PC-3 (cell line): ENCODE measurements around the gene PHF12. TPM values are rescaled to one million over a fixed set of nuclear protein-coding genes. Genes with fewer than 3 reads are reported as not detected.

Source experiments
- ATAC-seq: fragments of 200-7000 bp; cut with Tn5 transposase; 2 replicates; pipeline ENCODE4 v1.9.1; 2020; ENCODE audit warnings: mild to moderate bottlenecking, moderate library complexity
- BruUV-seq: library from RNA; stranded (reverse); fragments of 400-500 nt; replicated peaks from 2 replicates; lab custom pipeline; 2021; lab: Mats Ljungman, UMichigan
- CTCF ChIA-PET: fragments of 300-600 bp; sonication (Branson Sonifier 250); formaldehyde crosslinking; loops from one replicate; lab custom pipeline; 2022; ENCODE audit warnings: antibody characterized with exemption; lab: Charles Lee
- POLR2A ChIA-PET: fragments of 300-600 bp; sonication (Branson Sonifier 250); formaldehyde crosslinking; loops from one replicate; lab custom pipeline; 2022; ENCODE audit warnings: antibody characterized with exemption; ENCODE audit not compliant: unreplicated experiment; lab: Charles Lee
- DNase-seq: peaks from one replicate; pipeline ENCODE4 v3.0.0-alpha.2; 2015
- H2AFZ ChIP-seq: fragments of 300-600 bp; sonication (generic); 2 replicates; pipeline ENCODE4 v1.6.0; 2016; ENCODE audit warnings: antibody characterized with exemption, low read length
- H3F3A ChIP-seq: fragments of 300-600 bp; sonication (generic); one replicate; pipeline ENCODE4 v1.6.0; 2017; ENCODE audit warnings: antibody characterized with exemption, low read length, control low read depth, mild to moderate bottlenecking; ENCODE audit not compliant: unreplicated experiment
- H3K27ac ChIP-seq: fragments of 300-600 bp; sonication (generic); 2 replicates; pipeline ENCODE4 v1.5.1; 2016; ENCODE audit warnings: mild to moderate bottlenecking, low read length
- H3K27me3 ChIP-seq: fragments of 300-600 bp; sonication (generic); 2 replicates; pipeline ENCODE4 v1.6.1; 2016; ENCODE audit warnings: low read length, mixed read lengths
- H3K36me3 ChIP-seq: fragments of 300-600 bp; sonication (generic); 2 replicates; pipeline ENCODE4 v1.6.1; 2016; ENCODE audit warnings: low read depth, mixed run types, low read length, mixed read lengths
- H3K4me1 ChIP-seq: fragments of 300-600 bp; sonication (generic); 2 replicates; pipeline ENCODE4 v1.5.1; 2016; ENCODE audit warnings: low read length; ENCODE audit not compliant: insufficient read depth
- H3K4me2 ChIP-seq: fragments of 300-600 bp; sonication (generic); 2 replicates; pipeline ENCODE4 v1.6.0; 2016; ENCODE audit warnings: low read length
- H3K4me3 ChIP-seq: fragments of 300-600 bp; sonication (generic); 2 replicates; pipeline ENCODE4 v1.5.1; 2016; ENCODE audit warnings: mild to moderate bottlenecking, low read length, mixed read lengths
- H3K79me2 ChIP-seq: fragments of 300-600 bp; sonication (generic); 2 replicates; pipeline ENCODE4 v1.6.1; 2017; ENCODE audit warnings: low read length, mixed read lengths
- H3K9ac ChIP-seq: fragments of 300-600 bp; sonication (generic); 2 replicates; pipeline ENCODE4 v1.6.0; 2016; ENCODE audit warnings: mild to moderate bottlenecking, low read length
- H3K9me2 ChIP-seq: fragments of 300-600 bp; sonication (generic); replicated peaks from 2 replicates; pipeline ENCODE4 v1.6.1; 2016; ENCODE audit warnings: mixed run types, low read length, mixed read lengths
- H3K9me3 ChIP-seq: fragments of 300-600 bp; sonication (generic); 2 replicates; pipeline ENCODE4 v1.6.1; 2016; ENCODE audit warnings: low read length, mixed read lengths
- H4K20me1 ChIP-seq: fragments of 300-600 bp; sonication (generic); 2 replicates; pipeline ENCODE4 v1.6.1; 2016; ENCODE audit warnings: low read length, mixed read lengths
- EZH2 ChIP-seq: fragments of 300-600 bp; sonication (generic); IDR thresholded peaks from one replicate; pipeline ENCODE4 v1.6.1; 2017; ENCODE audit warnings: antibody characterized with exemption, mild to moderate bottlenecking, low read length; ENCODE audit not compliant: unreplicated experiment
- EZH2phosphoT487 ChIP-seq: fragments of 300-600 bp; sonication (generic); IDR thresholded peaks from 2 replicates; pipeline ENCODE4 v1.6.1; 2018; ENCODE audit warnings: mild to moderate bottlenecking, antibody characterized with exemption, low read length, borderline replicate concordance
- intact Hi-C: fragments of 100-400 bp; cut with micrococcal nuclease; formaldehyde crosslinking; loops from 2 replicates; pipeline ENCODE4 v1.9.0; 2023
- total RNA-seq: library from RNA; depleted of rRNA; stranded (reverse); fragments of >200 nt; gene quantifications from 2 replicates; pipeline ENCODE4 v1.2.3, GENCODE V29; 2014
- TF ChIP-seq, protein P1 (sequence below): fragments of 300-600 bp; sonication (generic); conservative IDR thresholded peaks from 2 replicates; pipeline ENCODE4 v1.5.1; 2017; ENCODE audit warnings: antibody characterized with exemption, low read depth, mild to moderate bottlenecking, low read length

The PHF12 gene
- total RNA-seq, 1 experiment from 2014 or later: 25.0 TPM

DNA sequence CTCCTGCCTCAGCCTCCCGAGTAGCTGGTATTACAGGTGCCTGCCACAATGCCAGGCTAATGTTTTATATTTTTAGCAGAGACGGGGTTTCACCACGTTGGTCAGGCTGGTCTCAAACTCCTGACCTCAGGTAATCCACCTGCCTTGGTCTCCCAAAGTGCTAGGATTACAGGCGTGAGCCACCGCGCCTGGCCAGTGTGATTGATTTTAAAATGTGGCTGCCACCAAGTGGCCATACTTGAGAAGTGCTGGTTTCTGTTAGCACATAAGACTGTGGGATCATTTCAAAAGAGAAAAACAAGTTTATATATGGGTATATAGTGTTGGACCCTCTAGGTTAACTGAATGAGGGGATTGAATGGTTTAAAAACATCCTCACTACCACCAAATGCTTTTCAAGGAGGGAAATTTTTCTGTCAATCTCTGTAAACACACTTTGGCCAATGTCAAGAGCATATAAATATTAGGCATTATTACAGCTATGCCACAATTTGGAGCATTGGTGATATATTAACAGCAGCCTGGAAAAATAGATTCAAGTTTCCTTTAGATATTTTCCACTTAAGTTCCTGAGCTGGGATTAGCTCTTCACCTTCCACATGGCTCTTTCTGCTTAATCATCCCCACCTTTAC, 34.9 kb downstream of the PHF12 start:
- no TSS peak for BruUV-seq
- no peaks in the 10 kb centered on the region for H3K79me2 ChIP-seq
- H3K27me3 ChIP-seq: no peaks in the 10 kb centered on the region
- peaks cover 59% of the 10 kb centered on the region for H3K36me3 ChIP-seq
- TF ChIP-seq, protein P1, sequence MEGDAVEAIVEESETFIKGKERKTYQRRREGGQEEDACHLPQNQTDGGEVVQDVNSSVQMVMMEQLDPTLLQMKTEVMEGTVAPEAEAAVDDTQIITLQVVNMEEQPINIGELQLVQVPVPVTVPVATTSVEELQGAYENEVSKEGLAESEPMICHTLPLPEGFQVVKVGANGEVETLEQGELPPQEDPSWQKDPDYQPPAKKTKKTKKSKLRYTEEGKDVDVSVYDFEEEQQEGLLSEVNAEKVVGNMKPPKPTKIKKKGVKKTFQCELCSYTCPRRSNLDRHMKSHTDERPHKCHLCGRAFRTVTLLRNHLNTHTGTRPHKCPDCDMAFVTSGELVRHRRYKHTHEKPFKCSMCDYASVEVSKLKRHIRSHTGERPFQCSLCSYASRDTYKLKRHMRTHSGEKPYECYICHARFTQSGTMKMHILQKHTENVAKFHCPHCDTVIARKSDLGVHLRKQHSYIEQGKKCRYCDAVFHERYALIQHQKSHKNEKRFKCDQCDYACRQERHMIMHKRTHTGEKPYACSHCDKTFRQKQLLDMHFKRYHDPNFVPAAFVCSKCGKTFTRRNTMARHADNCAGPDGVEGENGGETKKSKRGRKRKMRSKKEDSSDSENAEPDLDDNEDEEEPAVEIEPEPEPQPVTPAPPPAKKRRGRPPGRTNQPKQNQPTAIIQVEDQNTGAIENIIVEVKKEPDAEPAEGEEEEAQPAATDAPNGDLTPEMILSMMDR: peak; percentile 67
- no peak for TF ChIP-seq EZH2
- POLR2A ChIA-PET: interaction anchor here (0.6 to 0.7 kb wide), 2 partner anchors 13 to 35 kb away, joined by 4 to 5 read pairs; partner anchors contain the start of genes DHRS13 and PHF12
- no peak overlapping the region for H3K9ac ChIP-seq
- H3K4me3 ChIP-seq: no peak overlapping the region
- no peak overlapping the region for H3K4me2 ChIP-seq
- peaks cover 4% of the 10 kb centered on the region for H3F3A ChIP-seq
- H2AFZ ChIP-seq: no peak overlapping the region
- H3K9me3 ChIP-seq: no peaks in the 10 kb centered on the region
- CTCF ChIA-PET: no interaction called here
- no peaks in the 10 kb centered on the region for H3K4me1 ChIP-seq
- no peaks in the 10 kb centered on the region for H4K20me1 ChIP-seq
- ATAC-seq (peak; percentile 56), DNase-seq (no peak)
- H3K27ac ChIP-seq: no peak overlapping the region
- H3K9me2 ChIP-seq: no peaks in the 10 kb centered on the region
- intact Hi-C loops: no loop called here

DNA sequence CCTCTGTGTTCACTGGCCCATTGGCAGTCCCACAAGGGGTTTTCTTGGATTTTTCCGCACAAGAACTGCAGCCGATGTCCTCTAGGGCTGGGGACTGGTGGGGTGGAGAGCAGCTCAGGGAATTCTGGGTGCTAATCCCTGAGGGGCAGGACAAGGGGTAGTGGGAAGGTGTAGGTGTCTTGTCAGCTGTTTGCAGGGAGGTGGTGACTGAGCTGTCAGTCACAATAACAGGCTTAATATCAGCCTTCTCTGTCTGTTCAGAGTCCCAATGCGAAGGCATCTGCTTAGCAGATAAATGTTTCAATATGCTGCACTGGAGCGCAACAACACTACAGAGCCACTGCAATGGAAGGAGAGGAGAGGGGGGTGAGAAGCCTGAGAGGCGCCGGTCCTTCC, 38.4 kb downstream of the PHF12 start:
- DNase-seq (no peak), ATAC-seq (no peak)
- H3K9me2 ChIP-seq: no peaks in the 10 kb centered on the region
- peaks cover 4% of the 10 kb centered on the region for H3F3A ChIP-seq
- intact Hi-C loops: no loop called here
- no TSS peak for BruUV-seq
- no peak overlapping the region for H3K9ac ChIP-seq
- no peak overlapping the region for H3K27ac ChIP-seq
- ChIA-PET CTCF (no interaction called here), POLR2A (no interaction called here)
- no peaks in the 10 kb centered on the region for H3K79me2 ChIP-seq
- H3K4me1 ChIP-seq: peaks cover 12% of the 10 kb centered on the region
- H4K20me1 ChIP-seq: no peaks in the 10 kb centered on the region
- TF ChIP-seq EZH2phosphoT487 (no peak), EZH2 (no peak)
- TF ChIP-seq, protein P1: no peak
- no peaks in the 10 kb centered on the region for H3K27me3 ChIP-seq
- no peak overlapping the region for H3K4me3 ChIP-seq
- H3K4me2 ChIP-seq: no peak overlapping the region
- H3K36me3 ChIP-seq: peaks cover 62% of the 10 kb centered on the region
- no peak overlapping the region for H2AFZ ChIP-seq
- no peaks in the 10 kb centered on the region for H3K9me3 ChIP-seq

DNA sequence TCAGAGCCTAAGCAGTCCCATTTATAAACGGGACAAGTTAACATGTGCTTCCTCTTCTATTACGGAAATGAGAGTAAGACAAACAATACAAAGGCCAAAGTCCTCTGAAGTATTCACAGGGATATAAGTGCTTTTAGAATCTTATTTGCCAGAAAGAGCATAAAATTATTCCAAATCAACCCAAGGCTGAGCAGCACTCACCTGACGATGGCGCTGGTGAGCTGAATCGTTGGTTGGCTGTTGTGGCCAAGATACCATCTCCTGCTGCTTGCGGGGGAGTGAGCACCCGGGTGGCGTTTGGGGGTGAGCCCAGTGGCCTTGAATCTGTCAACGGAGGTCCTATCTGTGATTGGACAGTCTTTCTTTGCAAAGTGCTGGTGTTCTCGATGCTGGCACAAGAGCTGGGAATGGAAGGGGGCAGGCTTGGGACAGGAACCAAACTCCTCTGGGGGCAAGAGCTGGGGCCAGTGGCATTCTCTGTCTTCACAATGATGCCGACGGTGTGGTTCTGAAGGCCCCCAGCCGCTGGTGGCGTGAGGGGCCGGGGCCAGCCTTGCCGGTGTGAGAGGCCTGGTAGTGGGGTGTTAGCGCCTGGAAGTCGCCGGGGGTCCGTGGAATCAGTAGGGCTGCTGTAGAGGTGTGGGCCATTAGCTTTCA, 38.9 kb downstream of the PHF12 start:
- Histone ChIP-seq H3K4me3 (no peak overlapping the region), H3K9me3 (no peaks in the 10 kb centered on the region), H4K20me1 (no peaks in the 10 kb centered on the region), H2AFZ (no peak overlapping the region), H3K4me1 (peaks cover 12% of the 10 kb centered on the region), H3F3A (peaks cover 4% of the 10 kb centered on the region), H3K27me3 (no peaks in the 10 kb centered on the region), H3K36me3 (peaks cover 62% of the 10 kb centered on the region), H3K79me2 (no peaks in the 10 kb centered on the region), H3K9me2 (no peaks in the 10 kb centered on the region), H3K9ac (no peak overlapping the region), H3K27ac (no peak overlapping the region), H3K4me2 (no peak overlapping the region)
- intact Hi-C loops: no loop called here
- ChIA-PET POLR2A (no interaction called here), CTCF (no interaction called here)
- TF ChIP-seq, protein P1: peak; percentile 50; the same call in 1 of the 2 replicates
- TF ChIP-seq EZH2phosphoT487: no peak
- ATAC-seq (no peak), DNase-seq (no peak)
- TSS peak; percentile 13 for BruUV-seq
